Measurements from ENCODE around the gene PLEKHG2.

PLEKHG2 gene

GRCh38 chr19:39416152-39417120, 4.0 kb downstream of the PLEKHG2 start:
- no peak for TF ChIP-seq CTCF (IDR thresholded peaks at IDR 0.05; ENCODE audit: control insufficient read depth, extremely low read depth, insufficient read depth)
- H3K4me3 ChIP-seq (ENCODE audit: low read depth, low read length), result no peak overlapping the region
- no peak for DNase-seq (ENCODE audit: low read depth)

GRCh38 chr19:39417463-39418181, 5.2 kb downstream of the PLEKHG2 start:
- TF ChIP-seq CTCF (IDR thresholded peaks at IDR 0.05; ENCODE audit: control insufficient read depth, extremely low read depth, insufficient read depth), result no peak
- DNase-seq (ENCODE audit: low read depth), result no peak
- H3K4me3 ChIP-seq (ENCODE audit: low read depth, low read length), result no peak overlapping the region

GRCh38 chr19:39419003-39419402, 6.5 kb downstream of the PLEKHG2 start:
- DNase-seq (ENCODE audit: low read depth), result no peak
- no peak for TF ChIP-seq CTCF (IDR thresholded peaks at IDR 0.05; ENCODE audit: control insufficient read depth, extremely low read depth, insufficient read depth)
- H3K4me3 ChIP-seq (ENCODE audit: low read depth, low read length), result no peak overlapping the region

GRCh38 chr19:39420769-39421168, 8.3 kb downstream of the PLEKHG2 start:
- no peak overlapping the region for H3K4me3 ChIP-seq (ENCODE audit: low read depth, low read length)
- TF ChIP-seq CTCF (IDR thresholded peaks at IDR 0.05; ENCODE audit: control insufficient read depth, extremely low read depth, insufficient read depth), result no peak
- DNase-seq (ENCODE audit: low read depth), result no peak

- DNase-seq (ENCODE audit: low read depth), result no peak
- no peak for TF ChIP-seq CTCF (IDR thresholded peaks at IDR 0.05; ENCODE audit: control insufficient read depth, extremely low read depth, insufficient read depth)
- no peak overlapping the region for H3K4me3 ChIP-seq (ENCODE audit: low read depth, low read length)
These were observed 9.6 kb downstream of the PLEKHG2 start for GRCh38 chr19:39422020-39422419.

GRCh38 chr19:39423258-39424086, 11.0 kb downstream of the PLEKHG2 start:
- H3K4me3 ChIP-seq (ENCODE audit: low read depth, low read length), result no peak overlapping the region
- DNase-seq (ENCODE audit: low read depth), result no peak
- TF ChIP-seq CTCF (IDR thresholded peaks at IDR 0.05; ENCODE audit: control insufficient read depth, extremely low read depth, insufficient read depth), result no peak

Measured in LNCaP clone FGC (cell line).